Measurements from ENCODE around the gene DENND1C.
A peak's percentile ranks its signal among the peaks of the same experiment; 100 is the strongest.

Gene DENND1C

DNA sequence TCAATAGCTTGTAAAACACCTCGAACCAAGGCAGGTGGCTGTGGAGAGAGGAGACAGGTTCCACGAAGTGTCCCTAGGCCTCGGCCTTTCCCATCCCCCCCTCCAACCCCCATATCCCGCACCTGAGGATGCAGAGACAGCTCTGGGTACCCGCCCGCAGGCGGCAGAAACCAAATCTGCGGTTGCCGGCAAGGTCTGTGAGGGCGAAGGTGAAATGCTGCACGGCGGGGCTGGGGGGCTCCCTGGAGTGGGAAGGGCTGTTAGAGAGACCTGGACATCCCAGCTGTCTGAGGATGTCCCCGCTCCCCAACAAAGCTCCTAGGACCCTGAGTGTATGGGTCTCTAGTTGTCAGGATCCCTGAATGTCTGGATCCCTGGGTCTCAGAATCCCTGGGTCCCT lies 2.8 kb downstream of the DENND1C start:
- DNase-seq (ENCODE audit: low spot score) = no peak

DNA sequence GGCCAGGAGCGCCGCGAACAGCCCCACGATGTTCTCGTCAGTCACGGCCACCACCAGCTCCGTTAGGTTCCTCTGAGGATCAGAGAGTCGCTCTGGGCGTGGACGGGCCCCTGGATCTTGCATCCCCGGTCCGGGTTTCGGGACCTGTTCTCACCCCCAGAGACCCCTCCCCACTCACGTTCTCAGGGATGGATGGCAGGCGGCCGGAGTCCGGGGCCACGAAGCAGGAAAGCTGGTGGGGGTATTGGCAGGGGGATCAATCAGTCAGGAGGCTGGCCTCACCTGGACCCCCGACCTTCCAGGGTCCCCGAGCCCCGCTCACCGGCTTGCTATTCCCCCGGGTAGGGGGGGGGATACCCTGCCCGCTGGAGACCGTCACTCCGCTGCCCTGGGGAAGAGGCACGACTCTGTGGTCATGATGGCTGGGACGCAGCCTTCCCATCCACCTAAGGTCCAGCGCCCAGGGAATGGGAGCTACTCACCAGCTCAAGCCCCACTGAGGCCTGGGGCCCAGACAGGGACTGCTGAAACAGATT lies 4.6 kb downstream of the DENND1C start:
- no peak for DNase-seq (ENCODE audit: low spot score)

DNA sequence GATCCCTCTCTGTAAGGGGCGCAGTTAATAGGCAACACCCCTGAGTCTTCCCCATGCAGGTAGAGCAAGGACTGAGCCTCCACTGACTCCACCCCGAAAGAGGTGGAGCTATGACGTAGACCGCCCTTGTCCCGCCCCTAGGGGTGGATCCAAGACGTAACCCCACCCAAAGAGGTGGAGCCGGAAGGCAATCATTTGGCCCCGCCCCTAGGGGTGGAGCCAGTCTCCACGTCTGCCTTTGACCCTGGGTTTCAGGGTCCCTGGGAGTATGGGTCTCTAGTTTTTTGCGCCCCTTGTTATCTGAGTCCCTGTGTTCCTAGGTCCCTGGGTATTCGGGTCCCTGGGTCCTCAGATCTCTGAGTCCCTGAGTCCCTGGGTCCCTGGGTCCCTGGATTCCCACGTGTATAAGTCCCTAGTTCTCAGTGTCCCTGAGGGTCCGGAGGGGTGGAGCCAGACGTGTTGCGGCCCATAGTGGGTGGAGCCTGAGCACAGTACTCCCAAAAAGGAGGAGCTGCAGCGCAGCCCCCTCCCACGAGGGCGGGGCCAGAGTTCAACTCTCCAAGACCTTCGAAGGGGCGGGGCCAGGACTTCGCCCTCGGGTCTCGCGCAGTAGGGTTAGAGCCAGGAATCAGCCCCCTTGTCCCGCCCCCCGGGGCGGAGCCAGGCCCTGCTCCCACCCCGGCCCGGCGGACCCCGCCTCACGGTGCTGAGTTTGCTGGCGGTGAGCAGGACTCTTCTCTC lies 5.3 kb downstream of the DENND1C start:
- DNase-seq (ENCODE audit: low spot score) = peak; percentile 80

DNA sequence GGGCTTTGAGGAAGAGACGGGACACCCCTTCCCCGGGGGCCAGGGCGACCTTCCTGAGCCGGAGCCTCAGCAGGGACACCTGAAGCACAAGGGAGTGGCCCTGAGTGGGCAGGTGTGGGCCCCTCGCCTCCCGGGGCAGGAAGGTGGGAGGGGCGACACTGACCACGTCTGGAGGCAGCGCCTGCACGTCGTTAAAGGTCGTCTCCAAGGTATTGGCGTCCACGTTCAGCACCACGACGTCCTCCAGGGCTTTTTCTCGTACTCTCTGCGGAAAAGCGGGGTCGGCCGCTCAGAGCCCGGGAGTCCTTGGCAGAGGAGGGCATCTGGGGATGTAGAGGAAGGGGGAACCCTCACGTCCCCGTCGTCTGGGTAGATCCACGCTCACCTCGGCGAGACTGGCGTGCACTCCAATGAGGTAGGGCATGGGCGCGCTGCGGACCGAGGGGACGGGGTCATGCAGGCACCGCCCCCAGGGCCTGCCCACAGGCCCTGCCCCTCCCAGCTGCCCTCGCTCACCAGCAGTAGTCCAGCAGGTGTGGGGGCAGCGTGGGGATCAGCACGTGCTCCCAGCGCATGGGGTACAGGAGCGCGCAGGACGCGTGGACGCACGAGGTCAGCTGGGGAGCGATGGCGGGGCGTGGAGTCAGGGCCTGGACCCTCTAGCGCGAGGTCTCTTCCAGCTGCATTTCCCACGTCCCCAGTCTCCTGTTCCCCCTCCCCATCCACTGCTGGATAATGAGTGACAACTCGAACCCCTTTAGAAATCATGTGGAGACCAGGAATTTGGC lies 6.1 kb downstream of the DENND1C start:
- DNase-seq (ENCODE audit: low spot score) = no peak

DNA sequence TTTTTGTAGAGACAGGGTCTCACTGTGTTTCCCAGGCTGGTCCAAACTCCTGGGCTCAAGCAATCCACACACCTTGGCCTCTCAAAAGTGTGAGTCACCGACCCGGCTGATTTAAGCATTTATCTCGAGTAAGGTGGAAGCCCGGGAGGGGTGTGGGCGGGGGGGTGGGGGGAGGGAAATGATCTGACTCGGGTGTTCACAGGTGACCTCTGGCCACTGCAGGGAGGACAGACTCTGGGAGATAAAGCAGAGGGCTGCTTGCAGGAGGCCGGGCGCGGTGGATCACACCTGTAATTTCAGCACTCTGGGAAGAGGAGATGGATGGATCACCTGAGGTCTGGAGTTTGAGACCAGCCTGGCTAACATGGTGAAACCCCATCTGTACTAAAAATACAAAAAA lies 7.9 kb downstream of the DENND1C start:
- no peak for DNase-seq (ENCODE audit: low spot score)

DNA sequence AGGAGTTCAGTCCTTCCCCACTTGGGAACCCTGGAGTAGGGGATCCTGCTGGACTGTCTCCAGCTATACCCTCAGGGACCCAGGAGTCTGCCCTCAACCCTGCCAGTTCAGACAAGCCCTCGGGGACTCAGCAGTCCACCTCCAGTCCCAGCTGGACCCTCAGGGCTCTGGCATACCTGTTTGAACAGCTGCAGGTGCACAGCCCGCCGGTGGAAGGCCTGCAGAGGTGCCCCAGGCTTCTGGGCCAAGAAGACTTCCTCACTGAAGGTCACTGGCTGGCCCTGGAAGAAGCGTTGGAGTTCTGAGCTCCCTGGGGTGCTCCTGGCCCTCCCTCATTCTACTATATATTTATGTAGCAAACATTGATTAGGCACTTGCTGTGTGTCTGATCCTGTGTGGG lies 8.9 kb downstream of the DENND1C start:
- DNase-seq (ENCODE audit: low spot score) = no peak

DNA sequence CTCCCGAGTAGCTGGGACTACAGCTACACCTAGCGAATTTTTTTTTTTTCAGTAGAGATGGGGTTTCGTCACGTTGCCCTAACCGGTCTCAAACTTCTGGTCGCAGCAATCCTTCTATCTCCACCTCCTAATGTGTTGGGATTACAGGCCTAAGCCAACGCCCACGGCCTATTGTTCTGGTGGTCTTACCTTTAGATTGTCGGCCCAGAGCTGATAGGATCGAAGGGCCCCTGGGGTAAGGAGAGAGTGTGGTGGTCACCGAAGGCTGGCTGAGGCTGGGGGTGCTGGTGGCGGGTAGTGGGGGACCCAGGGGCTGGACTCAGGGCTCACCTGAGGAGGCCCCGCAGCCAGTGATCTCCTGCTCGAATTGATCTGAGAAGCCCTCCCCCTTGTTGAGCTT lies 10.5 kb downstream of the DENND1C start:
- no peak for DNase-seq (ENCODE audit: low spot score)

DNA sequence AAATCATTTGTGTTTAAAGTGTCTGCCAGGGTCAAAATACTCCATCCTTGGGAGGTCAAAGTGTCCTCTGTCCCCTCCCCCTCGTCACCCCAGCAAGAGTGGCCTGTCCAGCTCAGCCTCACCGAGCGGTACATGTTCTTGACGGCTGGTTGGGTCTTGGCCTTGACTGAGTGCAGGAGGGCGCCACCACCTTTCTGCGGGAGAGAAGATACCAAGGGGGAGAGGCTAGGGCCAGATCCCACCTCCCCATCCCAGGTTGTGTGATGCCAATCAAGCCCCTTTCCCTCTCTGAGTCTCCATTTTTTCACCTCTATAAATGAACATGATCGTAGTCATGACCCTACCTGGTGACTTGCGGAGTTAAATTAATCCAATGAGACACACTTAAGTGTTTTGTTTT lies 11.4 kb downstream of the DENND1C start:
- no peak for DNase-seq (ENCODE audit: low spot score)

DNA sequence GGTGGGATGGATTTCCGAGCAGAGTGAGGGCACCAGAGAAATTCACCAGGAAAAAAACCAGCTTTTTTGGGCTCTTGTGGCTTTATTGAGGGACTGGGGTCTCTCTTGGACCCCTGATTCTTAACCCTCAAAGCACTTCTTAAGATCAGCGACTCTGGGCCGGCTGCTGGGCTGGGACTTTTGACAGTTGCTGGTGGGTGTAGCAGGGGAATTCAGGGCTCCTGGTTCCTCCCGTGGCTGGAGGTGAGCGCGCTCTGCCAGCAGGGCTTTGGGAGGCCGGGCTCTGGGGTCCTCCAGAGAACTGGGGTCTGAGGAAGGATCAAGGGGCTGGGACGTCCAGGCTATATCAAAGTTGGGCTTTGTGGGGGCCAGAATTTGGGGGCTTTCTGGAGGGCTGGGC lies 14.2 kb downstream of the DENND1C start:
- DNase-seq (ENCODE audit: low spot score) = no peak

DNA sequence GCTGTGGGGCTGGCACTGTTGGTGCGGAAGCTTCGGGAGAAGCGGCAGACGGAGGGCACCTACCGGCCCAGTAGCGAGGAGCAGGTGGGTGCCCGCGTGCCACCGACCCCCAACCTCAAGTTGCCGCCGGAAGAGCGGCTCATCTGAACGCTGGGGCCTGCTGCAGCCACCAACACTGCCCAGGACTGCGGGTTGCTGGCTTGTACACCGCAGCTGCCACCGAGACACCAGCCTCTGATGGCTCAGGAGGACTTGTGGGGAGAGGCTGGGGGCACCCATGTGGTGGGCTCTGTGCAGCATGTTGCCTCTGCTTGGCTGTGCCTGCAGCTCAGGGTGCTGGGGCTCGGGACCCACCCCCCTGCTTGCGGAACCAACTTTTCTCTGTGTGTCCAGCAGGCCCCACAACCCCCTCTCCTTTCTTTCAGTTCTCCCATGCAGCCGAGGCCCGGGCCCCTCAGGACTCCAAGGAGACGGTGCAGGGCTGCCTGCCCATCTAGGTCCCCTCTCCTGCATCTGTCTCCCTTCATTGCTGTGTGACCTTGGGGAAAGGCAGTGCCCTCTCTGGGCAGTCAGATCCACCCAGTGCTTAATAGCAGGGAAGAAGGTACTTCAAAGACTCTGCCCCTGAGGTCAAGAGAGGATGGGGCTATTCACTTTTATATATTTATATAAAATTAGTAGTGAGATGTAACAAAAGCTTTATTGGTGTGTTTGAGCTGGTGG lies 14.9 kb downstream of the DENND1C start:
- DNase-seq (ENCODE audit: low spot score) = no peak

DNA sequence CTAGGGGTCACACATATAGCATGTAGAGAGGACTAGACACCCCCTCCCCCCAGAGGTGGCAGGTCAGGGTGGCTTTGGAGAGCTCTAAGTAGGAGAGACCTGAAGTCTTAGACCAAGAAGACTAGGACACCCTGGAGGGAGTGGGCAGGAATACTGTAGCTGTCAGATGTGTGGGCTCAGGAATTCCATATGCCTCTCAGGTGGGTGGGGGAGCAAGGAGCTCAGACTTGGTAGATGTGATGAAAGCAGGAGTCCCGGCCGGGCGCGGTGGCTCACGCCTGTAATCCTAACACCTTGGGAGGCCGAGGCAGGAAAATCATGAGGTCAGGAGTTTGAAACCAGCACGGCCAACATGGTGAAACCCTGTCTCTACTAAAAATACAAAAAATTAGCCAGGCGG lies 15.9 kb downstream of the DENND1C start:
- no peak for DNase-seq (ENCODE audit: low spot score)

DNA sequence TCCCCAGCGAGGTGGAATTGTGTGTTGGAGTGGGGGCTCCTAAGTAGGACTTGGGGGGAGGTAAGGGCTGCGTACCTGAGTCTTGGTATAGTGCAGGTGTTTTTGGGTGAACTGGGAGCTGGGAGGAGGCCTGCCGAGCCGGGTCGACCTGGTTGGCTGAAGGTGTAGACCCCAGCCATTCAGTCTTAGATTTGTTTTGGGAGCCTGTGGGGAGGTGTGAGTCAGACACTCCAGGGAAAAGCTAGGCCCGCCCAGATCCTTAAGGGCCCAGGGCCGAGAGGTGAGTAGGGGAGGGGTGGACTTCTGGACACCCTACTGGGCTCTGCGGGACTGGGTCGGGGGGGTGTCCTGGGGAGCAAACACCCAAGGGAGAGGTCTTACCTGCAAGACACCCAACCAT lies 16.6 kb downstream of the DENND1C start:
- no peak for DNase-seq (ENCODE audit: low spot score)

DNA sequence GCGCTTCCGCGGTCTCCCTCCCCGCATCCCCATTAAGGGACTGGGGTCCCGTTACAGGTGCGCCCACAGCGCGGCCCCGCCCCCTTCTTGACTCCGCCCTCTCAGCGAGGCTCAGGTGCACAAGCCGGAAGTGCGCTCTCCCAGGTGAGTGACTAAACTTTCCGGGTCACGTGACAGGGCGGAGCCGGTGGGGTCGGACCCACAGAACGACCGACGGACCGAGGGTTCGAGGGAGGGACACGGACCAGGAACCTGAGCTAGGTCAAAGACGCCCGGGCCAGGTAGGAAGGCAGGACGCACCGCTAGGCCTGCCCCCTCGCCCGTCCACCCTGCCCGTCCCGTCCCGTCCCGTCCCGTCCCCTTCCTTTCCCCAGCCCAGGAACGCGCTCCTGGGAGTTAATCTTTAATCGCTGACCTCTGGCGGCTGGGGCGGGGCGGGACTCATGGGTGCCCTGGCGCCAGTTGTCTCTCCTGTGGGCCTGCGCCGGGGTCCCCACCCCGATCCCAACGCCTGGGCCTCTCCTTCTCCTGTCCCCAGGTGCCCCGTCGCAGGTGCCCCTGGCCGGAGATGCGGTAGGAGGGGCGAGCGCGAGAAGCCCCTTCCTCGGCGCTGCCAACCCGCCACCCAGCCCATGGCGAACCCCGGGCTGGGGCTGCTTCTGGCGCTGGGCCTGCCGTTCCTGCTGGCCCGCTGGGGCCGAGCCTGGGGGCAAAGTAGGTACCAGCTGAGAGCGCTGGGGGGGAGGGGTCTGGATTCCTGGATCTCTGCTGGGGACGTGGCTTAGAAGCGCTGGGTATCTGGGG lies 17.3 kb downstream of the DENND1C start, which contains the start of gene CRB3:
Gene CRB3, plus strand, starts transcription at position 202 of the 804 bp plus-strand sequence. Its CDS starts 431 bp downstream, at position 633.
- peak; percentile 64 for DNase-seq (ENCODE audit: low spot score)

DNA sequence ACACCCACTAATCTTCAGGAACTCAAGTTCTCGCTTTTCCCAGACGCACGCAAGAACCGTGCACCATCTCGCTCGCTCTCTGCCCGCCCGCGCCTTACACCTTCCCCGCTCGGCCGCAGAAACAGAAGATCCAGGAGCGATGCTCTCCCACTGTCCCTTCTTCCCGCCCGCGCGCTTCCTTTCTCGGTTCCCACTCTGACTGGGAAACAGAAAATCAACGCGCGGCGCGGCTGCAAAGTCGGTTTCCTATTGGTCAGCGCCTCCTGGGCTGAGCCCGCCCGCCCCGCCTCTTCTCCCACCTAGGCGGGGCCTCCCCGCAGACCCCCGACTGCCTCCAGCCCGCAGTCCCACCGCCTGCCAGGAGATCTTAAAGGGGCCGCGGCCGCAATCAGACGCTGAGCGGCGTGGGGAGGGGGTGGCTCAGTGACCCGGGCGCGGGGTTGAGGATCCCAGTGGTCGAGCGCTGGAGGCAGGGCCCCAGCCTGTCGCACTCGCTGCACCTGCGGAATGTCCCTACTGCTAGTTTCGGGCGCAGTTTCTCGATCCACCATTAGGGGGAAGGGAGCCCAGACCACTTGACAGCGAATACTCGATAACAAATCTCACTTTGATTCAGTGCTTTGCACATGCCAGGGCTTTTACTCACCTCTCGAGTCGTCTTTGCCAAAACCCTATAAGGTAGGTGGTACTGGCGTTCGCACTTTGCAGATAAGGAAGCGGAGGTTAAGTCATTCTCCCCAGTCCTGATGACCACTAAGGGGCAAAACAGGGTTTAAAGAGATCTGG lies 21.3 kb downstream of the DENND1C start:
- DNase-seq (ENCODE audit: low spot score) = peak; percentile 87

DNA sequence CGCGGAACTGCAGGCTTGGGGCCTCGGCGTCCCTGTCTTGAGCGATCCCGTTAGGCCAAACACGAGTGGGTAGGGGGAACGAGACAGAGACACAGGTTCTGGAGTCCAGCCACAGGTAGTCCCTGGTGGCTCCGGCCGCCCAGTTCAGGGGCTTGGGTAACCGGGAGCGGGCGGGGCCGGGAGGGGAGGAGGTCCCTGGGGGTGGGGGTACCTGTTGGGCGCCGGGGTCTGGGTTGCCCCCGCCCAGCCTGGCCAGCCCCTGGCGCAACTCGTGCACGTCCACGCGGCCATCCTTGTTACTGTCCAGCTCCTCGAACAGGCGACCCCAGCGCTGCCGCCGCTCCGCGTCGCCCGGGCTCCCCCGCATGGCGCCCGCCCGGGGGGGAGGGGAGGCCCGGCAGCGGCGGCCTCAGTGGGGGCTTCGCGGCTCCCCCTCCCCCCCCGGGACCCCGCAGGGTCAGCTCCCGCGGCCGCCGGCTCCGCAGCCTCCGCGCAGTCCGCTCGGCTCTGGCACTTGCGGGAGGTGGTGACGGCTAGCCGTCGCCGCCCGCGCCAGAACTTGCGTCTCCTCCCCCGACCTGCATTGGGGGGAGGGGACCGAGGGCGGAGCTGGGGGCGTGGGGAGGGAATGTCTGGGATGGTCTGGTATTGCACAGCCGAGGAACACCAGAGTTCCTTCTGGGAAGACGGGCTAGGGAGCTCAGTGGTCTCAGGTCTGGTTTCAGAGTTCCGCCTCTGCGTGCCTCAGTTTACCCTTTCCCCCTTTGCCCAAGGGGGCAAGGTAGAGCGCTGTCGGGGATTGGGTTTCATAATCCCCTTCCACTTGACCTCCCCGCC lies 22.1 kb downstream of the DENND1C start, which contains the start of gene SLC25A23:
Gene SLC25A23, minus strand, starts transcription at position 531 of the 837 bp plus-strand sequence. Its CDS starts 164 bp downstream, at position 367.
- peak; percentile 88 for DNase-seq (ENCODE audit: low spot score)

DNA sequence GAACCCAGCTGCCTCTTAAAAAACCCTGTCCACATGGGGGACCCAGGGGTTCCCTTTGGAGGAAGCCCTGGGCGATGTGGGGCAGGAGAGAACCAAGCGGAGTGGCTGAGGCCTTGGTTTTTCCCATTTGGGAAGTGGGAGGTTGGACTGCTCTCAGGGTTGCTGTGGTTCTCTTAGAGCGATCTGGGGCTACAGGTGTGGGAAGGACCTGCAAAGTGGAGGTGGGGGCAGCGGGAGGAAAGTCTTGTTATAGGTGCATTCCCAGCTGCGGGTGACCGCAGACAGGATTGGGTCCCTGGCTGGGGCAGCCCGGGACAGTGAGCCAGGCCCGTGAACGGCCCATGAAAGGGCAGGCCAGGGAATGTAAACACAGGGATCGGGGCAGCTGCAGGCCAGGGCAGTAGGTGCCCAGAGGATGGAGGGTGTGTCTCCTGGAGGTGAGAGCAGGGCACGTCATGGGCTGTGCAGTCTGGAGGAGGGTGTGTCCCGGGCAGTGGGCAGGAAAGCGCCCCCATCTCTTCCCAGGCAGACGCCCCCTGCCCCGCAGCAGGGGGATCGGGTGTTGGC lies 22.8 kb downstream of the DENND1C start:
- no peak for DNase-seq (ENCODE audit: low spot score)

DNA sequence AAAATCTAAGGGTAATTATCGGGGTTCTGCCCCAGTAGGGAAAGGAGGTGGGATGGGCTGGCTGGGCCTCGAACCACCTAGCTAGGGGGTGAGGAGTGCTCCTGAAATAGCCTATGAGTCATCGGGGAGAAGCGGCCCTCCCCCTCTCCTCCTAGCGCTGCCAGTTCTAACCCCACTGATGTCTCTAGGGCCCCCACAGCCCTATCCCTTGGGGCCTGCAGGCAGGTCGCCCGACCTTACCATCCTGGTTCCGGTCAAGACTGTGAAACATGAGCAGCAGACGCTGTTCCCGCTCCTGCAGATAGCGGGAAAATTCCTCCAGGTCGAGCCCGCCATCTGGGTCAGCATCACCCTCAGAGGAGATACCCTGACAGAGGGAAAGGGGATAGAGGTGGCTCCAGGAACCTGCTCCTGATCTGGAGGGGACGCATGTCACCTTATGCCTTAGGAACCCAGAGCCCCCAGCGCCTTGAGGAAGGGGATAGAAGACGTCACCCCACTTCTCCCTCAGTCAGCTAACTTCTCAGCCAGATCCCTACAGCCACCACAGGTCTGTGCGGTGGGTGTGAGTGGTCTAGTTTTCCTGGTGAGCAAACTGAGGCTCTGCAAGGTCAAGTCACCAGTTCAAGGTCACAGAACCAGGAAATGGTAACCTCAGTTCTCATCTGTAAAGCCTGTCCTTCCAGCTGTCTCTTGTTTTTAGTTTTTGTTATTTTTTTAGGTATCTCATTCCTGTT lies 23.5 kb downstream of the DENND1C start:
- no peak for DNase-seq (ENCODE audit: low spot score)

DNA sequence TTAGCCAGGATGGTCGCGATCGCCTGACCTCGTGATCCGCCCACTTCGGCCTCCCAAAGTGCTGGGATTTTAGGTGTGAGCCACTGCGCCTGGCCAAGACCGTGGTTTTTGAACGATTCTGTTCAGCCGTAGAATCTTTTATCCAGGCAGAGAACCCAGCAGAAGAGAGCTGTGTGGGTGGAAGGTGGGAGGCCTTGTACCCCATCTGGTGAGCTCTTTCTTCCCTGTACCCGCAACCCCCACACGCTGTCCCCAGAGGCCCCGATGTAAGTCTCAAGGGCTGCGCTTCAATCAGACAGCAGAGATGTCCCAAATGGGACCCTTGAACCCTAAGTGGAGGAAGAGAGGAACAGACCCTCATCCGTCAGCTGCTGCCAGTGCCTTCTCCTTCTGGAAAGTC lies 25.7 kb downstream of the DENND1C start:
- DNase-seq (ENCODE audit: low spot score) = no peak

Data from HuH-7 (cell line).